Sigmoid colon (tissue), 7 donors: Measurements from ENCODE around the gene LRRC8D. TPM values are rescaled to one million over a fixed set of nuclear protein-coding genes. Genes with fewer than 3 reads are reported as not detected.

Experiments
- DNase-seq: peaks from one replicate; pipeline ENCODE4 v3.0.0-alpha.2; 2019
- H3K27ac ChIP-seq, 4 donors: fragments of 200-600 bp; sonication (generic); one replicate each; pipeline ENCODE4 v1.5.1; 2016 to 2019; ENCODE audit warnings: mild to moderate bottlenecking in 1 of 4
- H3K27me3 ChIP-seq, 3 donors: fragments of 200-600 bp; sonication (generic); one replicate each; pipeline ENCODE4 v1.5.1; 2019; ENCODE audit warnings: mild to moderate bottlenecking in 1 of 3
- H3K36me3 ChIP-seq, 4 donors: fragments of 200-600 bp; sonication (generic); one replicate each; pipeline ENCODE4 v1.5.1; 2016 to 2019
- H3K4me1 ChIP-seq, 4 donors: fragments of 200-600 bp; sonication (generic); one replicate each; pipeline ENCODE4 v1.5.1; 2017 to 2019
- H3K4me3 ChIP-seq, 4 donors: fragments of 200-600 bp; sonication (generic); one replicate each; pipeline ENCODE4 v1.5.1; 2017 to 2019; ENCODE audit warnings: mild to moderate bottlenecking in 2 of 4, moderate library complexity in 1 of 4
- H3K9me3 ChIP-seq, 4 donors: fragments of 200-600 bp in 3 of 4; sonication (generic) in 3 of 4; one replicate each; pipeline versions ENCODE4 v1.5.1 to v1.6.1; 2013 to 2019
- CTCF ChIP-seq, 4 experiments: fragments of 450-650 bp in 3 of 4; fragments of 200-600 bp in 1 of 4; IDR thresholded peaks; one replicate each; pipeline ENCODE4 v1.5.1; 2016 to 2019; ENCODE audit warnings: antibody characterized with exemption in 4 of 4, mild to moderate bottlenecking in 3 of 4, moderate library complexity in 2 of 4
- EP300 ChIP-seq, 4 donors: sonication (generic); formaldehyde crosslinking; IDR thresholded peaks; one replicate each; pipeline ENCODE4 v1.6.1; 2017; ENCODE audit warnings: antibody characterized with exemption in 4 of 4
- POLR2A ChIP-seq, 2 donors: fragments of 450-650 bp; IDR thresholded peaks; one replicate each; pipeline ENCODE4 v1.6.1; 2016; ENCODE audit warnings: antibody characterized with exemption in 2 of 2, mild to moderate bottlenecking in 2 of 2, moderate library complexity in 2 of 2
- POLR2AphosphoS5 ChIP-seq, 4 donors: sonication (generic); formaldehyde crosslinking; IDR thresholded peaks; one replicate each; pipeline ENCODE4 v1.6.1; 2017; ENCODE audit warnings: antibody characterized with exemption in 4 of 4
- WGBS, 2 donors: extraction: QIAGEN DNeasy Blood & Tissue Kit; methylation state at CpG; one replicate each; pipeline ENCODE4 v1.1.7; 2013; 5-methylcytosine and 5-hydroxymethylcytosine counted together
- intact Hi-C: fragments of 100-400 bp; cut with DNase I; formaldehyde crosslinking; loops from one replicate; pipeline ENCODE4 v1.15.1; 2023
- polyA plus RNA-seq, 3 donors: library from polyadenylated mRNA; stranded (reverse); fragments of 200-250 nt; gene quantifications; one replicate each; pipeline ENCODE4 v1.2.3, GENCODE V29; 2013
- total RNA-seq, 4 donors: library from RNA; depleted of rRNA; stranded (reverse); fragments of >200 nt; gene quantifications; one replicate each; pipeline ENCODE4 v1.1.0, GENCODE V29; 2016
- donor health status: healthy with polysubstance abuse.
- donor health status: Bipolar disorder and iron deficiency.
- donor health status: healthy.

The LRRC8D gene
- total and polyA plus RNA-seq, 7 donors, result 6.0 to 21.2 (median 9.3) TPM

- no peaks in the 10 kb centered on the region for H3K27me3 ChIP-seq
- WGBS, 2 donors, result 98% methylated on average over 11 of the region's 11 CpGs
These were observed 113.6 kb downstream of the LRRC8D start for GRCh38 chr1:89934461-89934860.

GRCh38 chr1:89935235-89935634 is 114.4 kb downstream of the LRRC8D start:
- DNase-seq, result no peak
- intact Hi-C loops, result no loop called here
- no peak overlapping the region for H3K4me3 ChIP-seq
- peaks cover 0 to 15% (median 0%) of the 10 kb centered on the region in 4 donors for H3K36me3 ChIP-seq
- no peak overlapping the region for H3K27ac ChIP-seq
- H3K9me3 ChIP-seq, result no peaks in the 10 kb centered on the region
- H3K27me3 ChIP-seq, result no peaks in the 10 kb centered on the region
- 92 to 94% methylated on average over 4 of the region's 4 CpGs for WGBS, 2 donors
- no peak for TF ChIP-seq EP300 (IDR thresholded peaks at IDR 0.05)
- no peak for TF ChIP-seq POLR2AphosphoS5 (IDR thresholded peaks at IDR 0.05)
- no peak for TF ChIP-seq POLR2A (IDR thresholded peaks at IDR 0.05)
- no peak for TF ChIP-seq CTCF (IDR thresholded peaks at IDR 0.05)
- H3K4me1 ChIP-seq, result peaks cover 0 to 12% (median 4%) of the 10 kb centered on the region in 4 donors

More at GRCh38 chr1:89934461-89934860, 113.6 kb downstream of the LRRC8D start:
- Histone ChIP-seq H3K4me1 (peaks cover 0 to 12% (median 4%) of the 10 kb centered on the region in 4 donors), H3K4me3 (no peak overlapping the region), H3K9me3 (no peaks in the 10 kb centered on the region), H3K27ac (no peak overlapping the region), H3K36me3 (peaks cover 0 to 15% (median 0%) of the 10 kb centered on the region in 4 donors)
- no peak for TF ChIP-seq POLR2AphosphoS5 (IDR thresholded peaks at IDR 0.05)
- TF ChIP-seq CTCF (IDR thresholded peaks at IDR 0.05), result no peak
- TF ChIP-seq POLR2A (IDR thresholded peaks at IDR 0.05), result no peak
- no peak for TF ChIP-seq EP300 (IDR thresholded peaks at IDR 0.05)
- intact Hi-C loops, result no loop called here
- DNase-seq, result no peak

- no peaks in the 10 kb centered on the region for H3K27me3 ChIP-seq
- no peak overlapping the region for H3K27ac ChIP-seq
- peaks cover 0 to 15% (median 0%) of the 10 kb centered on the region in 4 donors for H3K36me3 ChIP-seq
- intact Hi-C loops, result no loop called here
- no peak for TF ChIP-seq POLR2AphosphoS5 (IDR thresholded peaks at IDR 0.05)
- TF ChIP-seq POLR2A (IDR thresholded peaks at IDR 0.05), result no peak
- no peak for TF ChIP-seq CTCF (IDR thresholded peaks at IDR 0.05)
- no peak for TF ChIP-seq EP300 (IDR thresholded peaks at IDR 0.05)
- H3K9me3 ChIP-seq, result no peaks in the 10 kb centered on the region
- H3K4me1 ChIP-seq, result peaks cover 0 to 12% (median 4%) of the 10 kb centered on the region in 4 donors
- no peak overlapping the region for H3K4me3 ChIP-seq
- 90 to 96% methylated on average over 1 of the region's 1 CpG for WGBS, 2 donors
- DNase-seq, result no peak
These were observed 115.9 kb downstream of the LRRC8D start for GRCh38 chr1:89936694-89937093.

- intact Hi-C loops, result no loop called here
- no peak for DNase-seq
- H3K4me1 ChIP-seq, result peaks cover 0 to 21% (median 7%) of the 10 kb centered on the region in 4 donors
- no peak overlapping the region for H3K4me3 ChIP-seq
- 90 to 95% methylated on average over 7 of the region's 7 CpGs for WGBS, 2 donors
- H3K36me3 ChIP-seq, result peaks cover 0 to 8% (median 0%) of the 10 kb centered on the region in 4 donors
- no peaks in the 10 kb centered on the region for H3K27me3 ChIP-seq
- TF ChIP-seq CTCF (IDR thresholded peaks at IDR 0.05) (no peak), EP300 (IDR thresholded peaks at IDR 0.05) (no peak), POLR2A (IDR thresholded peaks at IDR 0.05) (no peak), POLR2AphosphoS5 (IDR thresholded peaks at IDR 0.05) (no peak)
- H3K27ac ChIP-seq, result no peak overlapping the region
- H3K9me3 ChIP-seq, result no peaks in the 10 kb centered on the region
These were observed 117.6 kb downstream of the LRRC8D start for GRCh38 chr1:89938171-89939055.
